ENCODE measurements around the gene ONECUT1. TPM values are rescaled to one million over a fixed set of nuclear protein-coding genes. Genes with fewer than 3 reads are reported as not detected.

Gene ONECUT1
- total RNA-seq, 4 donors from 2014 or later = not detected

GRCh38 chr15:52778457-52778856, 11.7 kb downstream of the ONECUT1 start:
- TF ChIP-seq POLR2A (IDR thresholded peaks at IDR 0.05) = no peak
- no peak for TF ChIP-seq CTCF (IDR thresholded peaks at IDR 0.05 in 4 of 5, conservative IDR thresholded peaks at IDR 0.05 in 1 of 5)
- DNase-seq (no peak), ATAC-seq (no peak)
- no peaks in the 10 kb centered on the region for H3K4me1 ChIP-seq
- no peak overlapping the region for H3K4me3 ChIP-seq
- peaks cover 53 to 73% (median 69%) of the 10 kb centered on the region in 3 donors for H3K27me3 ChIP-seq
- intact Hi-C loops (cut with DNase I; ENCODE audit: low total_unique reads) (no loop called here), in situ Hi-C loops (cut with MboI; ENCODE audit: low sequenced_read_pairs in 4 of 4) (loop anchor here in 2 of 4 donors (25.0 kb wide), 1 partner anchor 934 kb away; no protein-coding TSS in a partner anchor)
- H3K36me3 ChIP-seq = no peaks in the 10 kb centered on the region
- no peak overlapping the region for H3K27ac ChIP-seq
- no peaks in the 10 kb centered on the region for H3K9me3 ChIP-seq

- Histone ChIP-seq H3K27ac (no peak overlapping the region), H3K4me3 (no peak overlapping the region), H3K27me3 (peaks cover 20 to 43% (median 32%) of the 10 kb centered on the region in 3 donors), H3K36me3 (no peaks in the 10 kb centered on the region), H3K9me3 (no peaks in the 10 kb centered on the region), H3K4me1 (no peaks in the 10 kb centered on the region)
- in situ Hi-C loops (cut with MboI; ENCODE audit: low sequenced_read_pairs in 4 of 4) (no loop called here), intact Hi-C loops (cut with DNase I; ENCODE audit: low total_unique reads) (no loop called here)
- TF ChIP-seq POLR2A (IDR thresholded peaks at IDR 0.05) (no peak), CTCF (IDR thresholded peaks at IDR 0.05 in 4 of 5, conservative IDR thresholded peaks at IDR 0.05 in 1 of 5) (no peak)
- ATAC-seq (no peak), DNase-seq (no peak)
Observed at GRCh38 chr15:52772766-52773165, 17.4 kb downstream of the ONECUT1 start.

GRCh38 chr15:52765785-52766184, 24.4 kb downstream of the ONECUT1 start:
- H3K4me1 ChIP-seq = no peaks in the 10 kb centered on the region
- TF ChIP-seq CTCF (IDR thresholded peaks at IDR 0.05 in 4 of 5, conservative IDR thresholded peaks at IDR 0.05 in 1 of 5) = no peak
- no peak for TF ChIP-seq POLR2A (IDR thresholded peaks at IDR 0.05)
- DNase-seq (no peak), ATAC-seq (no peak)
- H3K27me3 ChIP-seq = peaks cover 0 to 7% (median 5%) of the 10 kb centered on the region in 3 donors
- H3K4me3 ChIP-seq = no peak overlapping the region
- in situ Hi-C loops (cut with MboI; ENCODE audit: low sequenced_read_pairs in 4 of 4) = no loop called here
- H3K36me3 ChIP-seq = no peaks in the 10 kb centered on the region
- intact Hi-C loops (cut with DNase I; ENCODE audit: low total_unique reads) = no loop called here
- no peaks in the 10 kb centered on the region for H3K9me3 ChIP-seq
- no peak overlapping the region for H3K27ac ChIP-seq

- DNase-seq (no peak), ATAC-seq (no peak)
- H3K27me3 ChIP-seq = peaks cover 0 to 7% (median 5%) of the 10 kb centered on the region in 3 donors
- no peak overlapping the region for H3K4me3 ChIP-seq
- H3K4me1 ChIP-seq = no peaks in the 10 kb centered on the region
- H3K36me3 ChIP-seq = no peaks in the 10 kb centered on the region
- TF ChIP-seq CTCF (IDR thresholded peaks at IDR 0.05 in 4 of 5, conservative IDR thresholded peaks at IDR 0.05 in 1 of 5) (no peak), POLR2A (IDR thresholded peaks at IDR 0.05) (no peak)
- intact Hi-C loops (cut with DNase I; ENCODE audit: low total_unique reads) = no loop called here
- H3K27ac ChIP-seq = no peak overlapping the region
- no peaks in the 10 kb centered on the region for H3K9me3 ChIP-seq
- in situ Hi-C loops (cut with MboI; ENCODE audit: low sequenced_read_pairs in 4 of 4) = no loop called here
Observed at GRCh38 chr15:52764731-52765130, 25.4 kb downstream of the ONECUT1 start.

GRCh38 chr15:52762621-52763020, 27.5 kb downstream of the ONECUT1 start:
- no peak overlapping the region for H3K4me3 ChIP-seq
- no peak for ATAC-seq
- no peaks in the 10 kb centered on the region for H3K9me3 ChIP-seq
- H3K4me1 ChIP-seq = no peaks in the 10 kb centered on the region
- DNase-seq = no peak
- no peaks in the 10 kb centered on the region for H3K36me3 ChIP-seq
- no peak overlapping the region for H3K27ac ChIP-seq
- in situ Hi-C loops (cut with MboI; ENCODE audit: low sequenced_read_pairs in 4 of 4) (no loop called here), intact Hi-C loops (cut with DNase I; ENCODE audit: low total_unique reads) (no loop called here)
- H3K27me3 ChIP-seq = peaks cover 0 to 4% (median 0%) of the 10 kb centered on the region in 3 donors
- TF ChIP-seq CTCF (IDR thresholded peaks at IDR 0.05 in 4 of 5, conservative IDR thresholded peaks at IDR 0.05 in 1 of 5) = no peak
- no peak for TF ChIP-seq POLR2A (IDR thresholded peaks at IDR 0.05)

All from gastrocnemius medialis (tissue), 4 donors.